Nucleus accumbens (tissue), 56 donors: ENCODE measurements around the gene GRK2.

Experiments
- DNase-seq, 56 donors: peaks; one replicate each; lab custom pipeline; 2025; lab: John Stamatoyannopoulos, UW

The GRK2 gene

GRCh38 chr11:67292671-67293070 is 26.4 kb downstream of the GRK2 start:
- no peak for DNase-seq

- no peak for DNase-seq
Measured at GRCh38 chr11:67293090-67293489, 26.8 kb downstream of the GRK2 start.

- DNase-seq = no peak
Measured at GRCh38 chr11:67295846-67296245, 29.6 kb downstream of the GRK2 start.

- DNase-seq = no peak
Measured at GRCh38 chr11:67298786-67299185, 32.5 kb downstream of the GRK2 start.

- DNase-seq = no peak
Measured at GRCh38 chr11:67299471-67300191, 33.4 kb downstream of the GRK2 start.

GRCh38 chr11:67300256-67300755 is 34.0 kb downstream of the GRK2 start:
- no peak for DNase-seq

- DNase-seq = no peak
Measured at GRCh38 chr11:67300756-67301312, 34.6 kb downstream of the GRK2 start.

- no peak for DNase-seq
Measured at GRCh38 chr11:67301313-67301921, 35.1 kb downstream of the GRK2 start.

GRCh38 chr11:67301951-67302516 is 35.8 kb downstream of the GRK2 start:
- peak in 2 of 56 donors; percentile 12 to 50 for DNase-seq

- no peak for DNase-seq
Measured at GRCh38 chr11:67302571-67303131, 36.4 kb downstream of the GRK2 start.

- peak in 45 of 56 donors; percentile 12 to 81 (median 49) for DNase-seq
Measured at GRCh38 chr11:67303132-67303834, 37.0 kb downstream of the GRK2 start, which contains the start of gene SSH3. Gene SSH3, plus strand, starts transcription at chr11:67303530. Its CDS starts 96 bp downstream, at chr11:67303626.

- no peak for DNase-seq
Measured at GRCh38 chr11:67303835-67304411, 37.6 kb downstream of the GRK2 start.

- no peak for DNase-seq
Measured at GRCh38 chr11:67304511-67305113, 38.3 kb downstream of the GRK2 start.

GRCh38 chr11:67306769-67307544 is 40.7 kb downstream of the GRK2 start:
- DNase-seq = no peak

GRCh38 chr11:67307545-67308001 is 41.3 kb downstream of the GRK2 start:
- DNase-seq = no peak

- no peak for DNase-seq
Measured at GRCh38 chr11:67308031-67308866, 42.0 kb downstream of the GRK2 start.

- DNase-seq = no peak
Measured at GRCh38 chr11:67309166-67309565, 42.9 kb downstream of the GRK2 start.

- DNase-seq = no peak
Measured at GRCh38 chr11:67309661-67310061, 43.4 kb downstream of the GRK2 start.
